ENCODE measurements around the gene CCDC28B. TPM values are rescaled to one million over a fixed set of nuclear protein-coding genes. Genes with fewer than 3 reads are reported as not detected.

Gene CCDC28B
- total and polyA plus RNA-seq, 2 of the 13 experiments (the other 11 are each of a cell fraction or from before 2014, with no cell fraction given) = 2.6 to 3.5 TPM

DNA sequence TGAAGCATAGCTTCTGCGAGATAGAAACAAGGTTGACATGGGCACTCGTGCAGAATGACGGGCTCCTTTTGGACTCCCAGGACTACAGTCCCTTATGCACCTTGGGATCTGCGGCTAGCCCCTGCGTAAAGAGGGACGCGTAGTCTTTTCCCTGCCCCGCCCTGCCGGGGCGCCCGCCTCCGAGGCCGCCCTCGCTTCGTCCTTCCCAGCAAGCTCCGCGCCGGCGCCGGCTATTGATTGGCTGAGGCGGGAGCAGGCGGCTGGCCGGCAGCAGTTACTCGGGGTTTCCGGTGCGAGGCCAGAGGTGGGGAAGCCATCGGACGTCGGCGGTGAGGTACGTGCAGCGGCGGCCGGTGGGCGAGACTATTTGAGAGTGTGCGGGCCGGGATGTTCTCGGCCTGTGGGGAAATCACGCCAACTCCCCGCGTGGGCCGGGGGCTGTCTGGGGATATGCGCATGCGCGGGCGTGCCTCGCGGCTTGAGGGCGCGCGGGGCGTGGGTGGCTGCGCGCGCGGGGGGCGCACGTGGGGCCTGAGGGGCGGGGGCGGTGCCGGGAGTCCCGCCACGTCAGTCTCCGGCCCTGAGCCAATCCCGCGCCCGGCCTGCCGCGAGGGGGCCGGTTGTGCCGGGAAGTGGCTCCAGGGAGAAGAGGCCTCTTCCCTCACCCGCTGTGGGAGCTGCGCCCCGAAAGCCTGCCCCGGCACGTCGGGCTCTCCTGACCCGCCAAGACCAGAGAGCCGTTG is 20.8 kb upstream of the CCDC28B start, which contains the start of gene TXLNA (continued):
- TF ChIP-seq TEAD2 (CRISPR knock-in tag; IDR thresholded peaks at IDR 0.05) (no peak; the same call in 1 of the 2 replicates), RFX5 (IDR thresholded peaks at IDR 0.05; ENCODE audit: low read depth, low read length) (peak; percentile 39), SRF (IDR thresholded peaks at IDR 0.05; ENCODE audit: low read depth, low read length) (no peak), NR2F6 (IDR thresholded peaks at IDR 0.05) (0 out of 2 replicates have a peak, but pooled peaks have one; percentile 26), NR2F6 (CRISPR knock-in tag; IDR thresholded peaks at IDR 0.05) (peak; percentile 27; the same call in 1 of the 2 replicates), ZNF562 (CRISPR knock-in tag; IDR thresholded peaks at IDR 0.05; ENCODE audit: borderline replicate concordance) (peak; percentile 64; the same call in 1 of the 2 replicates), NFATC3 (CRISPR knock-in tag; IDR thresholded peaks at IDR 0.05) (no peak), ZNF326 (CRISPR knock-in tag; IDR thresholded peaks at IDR 0.05; ENCODE audit: borderline replicate concordance) (no peak), ZNF354B (CRISPR knock-in tag; IDR thresholded peaks at IDR 0.05) (0 out of 2 replicates have a peak, but pooled peaks have one; percentile 24), FOXK1 (CRISPR knock-in tag; IDR thresholded peaks at IDR 0.05; ENCODE audit: borderline replicate concordance, low read depth) (no peak; the same call in 1 of the 2 replicates), CCAR2 (optimal IDR thresholded peaks at IDR 0.05; ENCODE audit: low read depth, low read length) (no peak), TBX3 (IDR thresholded peaks at IDR 0.05; ENCODE audit: borderline replicate concordance) (no peak), IKZF4 (CRISPR knock-in tag; IDR thresholded peaks at IDR 0.05; ENCODE audit: borderline replicate concordance, low read depth, not compliant biosample characterization) (peak; percentile 91), ZNF780A (CRISPR knock-in tag; IDR thresholded peaks at IDR 0.05) (peak; percentile 90), MIXL1 (CRISPR knock-in tag; IDR thresholded peaks at IDR 0.05) (peak; percentile 45; the same call in 1 of the 2 replicates)
- TF ChIP-seq, protein P1, sequence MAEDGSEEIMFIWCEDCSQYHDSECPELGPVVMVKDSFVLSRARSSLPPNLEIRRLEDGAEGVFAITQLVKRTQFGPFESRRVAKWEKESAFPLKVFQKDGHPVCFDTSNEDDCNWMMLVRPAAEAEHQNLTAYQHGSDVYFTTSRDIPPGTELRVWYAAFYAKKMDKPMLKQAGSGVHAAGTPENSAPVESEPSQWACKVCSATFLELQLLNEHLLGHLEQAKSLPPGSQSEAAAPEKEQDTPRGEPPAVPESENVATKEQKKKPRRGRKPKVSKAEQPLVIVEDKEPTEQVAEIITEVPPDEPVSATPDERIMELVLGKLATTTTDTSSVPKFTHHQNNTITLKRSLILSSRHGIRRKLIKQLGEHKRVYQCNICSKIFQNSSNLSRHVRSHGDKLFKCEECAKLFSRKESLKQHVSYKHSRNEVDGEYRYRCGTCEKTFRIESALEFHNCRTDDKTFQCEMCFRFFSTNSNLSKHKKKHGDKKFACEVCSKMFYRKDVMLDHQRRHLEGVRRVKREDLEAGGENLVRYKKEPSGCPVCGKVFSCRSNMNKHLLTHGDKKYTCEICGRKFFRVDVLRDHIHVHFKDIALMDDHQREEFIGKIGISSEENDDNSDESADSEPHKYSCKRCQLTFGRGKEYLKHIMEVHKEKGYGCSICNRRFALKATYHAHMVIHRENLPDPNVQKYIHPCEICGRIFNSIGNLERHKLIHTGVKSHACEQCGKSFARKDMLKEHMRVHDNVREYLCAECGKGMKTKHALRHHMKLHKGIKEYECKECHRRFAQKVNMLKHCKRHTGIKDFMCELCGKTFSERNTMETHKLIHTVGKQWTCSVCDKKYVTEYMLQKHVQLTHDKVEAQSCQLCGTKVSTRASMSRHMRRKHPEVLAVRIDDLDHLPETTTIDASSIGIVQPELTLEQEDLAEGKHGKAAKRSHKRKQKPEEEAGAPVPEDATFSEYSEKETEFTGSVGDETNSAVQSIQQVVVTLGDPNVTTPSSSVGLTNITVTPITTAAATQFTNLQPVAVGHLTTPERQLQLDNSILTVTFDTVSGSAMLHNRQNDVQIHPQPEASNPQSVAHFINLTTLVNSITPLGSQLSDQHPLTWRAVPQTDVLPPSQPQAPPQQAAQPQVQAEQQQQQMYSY (CRISPR knock-in tag; IDR thresholded peaks at IDR 0.05) = no peak; the same call in 1 of the 2 replicates
- TF ChIP-seq, protein P2, sequence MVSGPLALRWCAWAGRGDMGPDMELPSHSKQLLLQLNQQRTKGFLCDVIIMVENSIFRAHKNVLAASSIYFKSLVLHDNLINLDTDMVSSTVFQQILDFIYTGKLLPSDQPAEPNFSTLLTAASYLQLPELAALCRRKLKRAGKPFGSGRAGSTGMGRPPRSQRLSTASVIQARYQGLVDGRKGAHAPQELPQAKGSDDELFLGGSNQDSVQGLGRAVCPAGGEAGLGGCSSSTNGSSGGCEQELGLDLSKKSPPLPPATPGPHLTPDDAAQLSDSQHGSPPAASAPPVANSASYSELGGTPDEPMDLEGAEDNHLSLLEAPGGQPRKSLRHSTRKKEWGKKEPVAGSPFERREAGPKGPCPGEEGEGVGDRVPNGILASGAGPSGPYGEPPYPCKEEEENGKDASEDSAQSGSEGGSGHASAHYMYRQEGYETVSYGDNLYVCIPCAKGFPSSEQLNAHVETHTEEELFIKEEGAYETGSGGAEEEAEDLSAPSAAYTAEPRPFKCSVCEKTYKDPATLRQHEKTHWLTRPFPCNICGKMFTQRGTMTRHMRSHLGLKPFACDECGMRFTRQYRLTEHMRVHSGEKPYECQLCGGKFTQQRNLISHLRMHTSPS (CRISPR knock-in tag; IDR thresholded peaks at IDR 0.05; ENCODE audit: low read depth) = no peak
- TF ChIP-seq, protein P3, sequence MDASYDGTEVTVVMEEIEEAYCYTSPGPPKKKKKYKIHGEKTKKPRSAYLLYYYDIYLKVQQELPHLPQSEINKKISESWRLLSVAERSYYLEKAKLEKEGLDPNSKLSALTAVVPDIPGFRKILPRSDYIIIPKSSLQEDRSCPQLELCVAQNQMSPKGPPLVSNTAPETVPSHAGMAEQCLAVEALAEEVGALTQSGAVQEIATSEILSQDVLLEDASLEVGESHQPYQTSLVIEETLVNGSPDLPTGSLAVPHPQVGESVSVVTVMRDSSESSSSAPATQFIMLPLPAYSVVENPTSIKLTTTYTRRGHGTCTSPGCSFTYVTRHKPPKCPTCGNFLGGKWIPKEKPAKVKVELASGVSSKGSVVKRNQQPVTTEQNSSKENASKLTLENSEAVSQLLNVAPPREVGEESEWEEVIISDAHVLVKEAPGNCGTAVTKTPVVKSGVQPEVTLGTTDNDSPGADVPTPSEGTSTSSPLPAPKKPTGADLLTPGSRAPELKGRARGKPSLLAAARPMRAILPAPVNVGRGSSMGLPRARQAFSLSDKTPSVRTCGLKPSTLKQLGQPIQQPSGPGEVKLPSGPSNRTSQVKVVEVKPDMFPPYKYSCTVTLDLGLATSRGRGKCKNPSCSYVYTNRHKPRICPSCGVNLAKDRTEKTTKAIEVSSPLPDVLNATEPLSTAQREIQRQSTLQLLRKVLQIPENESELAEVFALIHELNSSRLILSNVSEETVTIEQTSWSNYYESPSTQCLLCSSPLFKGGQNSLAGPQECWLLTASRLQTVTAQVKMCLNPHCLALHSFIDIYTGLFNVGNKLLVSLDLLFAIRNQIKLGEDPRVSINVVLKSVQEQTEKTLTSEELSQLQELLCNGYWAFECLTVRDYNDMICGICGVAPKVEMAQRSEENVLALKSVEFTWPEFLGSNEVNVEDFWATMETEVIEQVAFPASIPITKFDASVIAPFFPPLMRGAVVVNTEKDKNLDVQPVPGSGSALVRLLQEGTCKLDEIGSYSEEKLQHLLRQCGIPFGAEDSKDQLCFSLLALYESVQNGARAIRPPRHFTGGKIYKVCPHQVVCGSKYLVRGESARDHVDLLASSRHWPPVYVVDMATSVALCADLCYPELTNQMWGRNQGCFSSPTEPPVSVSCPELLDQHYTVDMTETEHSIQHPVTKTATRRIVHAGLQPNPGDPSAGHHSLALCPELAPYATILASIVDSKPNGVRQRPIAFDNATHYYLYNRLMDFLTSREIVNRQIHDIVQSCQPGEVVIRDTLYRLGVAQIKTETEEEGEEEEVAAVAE (CRISPR knock-in tag; IDR thresholded peaks at IDR 0.05; ENCODE audit: borderline replicate concordance) = 0 out of 2 replicates have a peak, but pooled peaks have one; percentile 76
